ENCODE data around the gene EGFR.

DNA sequence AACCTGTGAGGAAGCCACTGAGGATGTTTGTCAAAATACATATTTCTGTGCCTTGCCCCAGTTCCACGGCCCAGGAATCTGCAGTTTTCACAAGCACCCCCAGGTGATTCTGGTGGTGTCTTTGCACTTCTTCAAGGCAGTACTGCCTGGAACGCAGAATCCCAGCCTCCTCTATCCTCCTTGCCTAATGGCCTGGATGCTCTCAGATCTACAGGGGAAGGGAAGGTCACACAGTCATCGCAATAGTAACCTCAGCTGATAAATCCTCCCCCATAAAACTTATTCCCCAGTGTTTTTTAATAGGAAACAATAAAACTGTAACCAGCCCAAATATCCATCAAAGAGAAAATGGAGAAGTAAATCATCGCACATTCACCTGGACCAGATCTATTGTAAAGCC is 78.3 kb downstream of the EGFR start:
- TF ChIP-seq, protein P1, sequence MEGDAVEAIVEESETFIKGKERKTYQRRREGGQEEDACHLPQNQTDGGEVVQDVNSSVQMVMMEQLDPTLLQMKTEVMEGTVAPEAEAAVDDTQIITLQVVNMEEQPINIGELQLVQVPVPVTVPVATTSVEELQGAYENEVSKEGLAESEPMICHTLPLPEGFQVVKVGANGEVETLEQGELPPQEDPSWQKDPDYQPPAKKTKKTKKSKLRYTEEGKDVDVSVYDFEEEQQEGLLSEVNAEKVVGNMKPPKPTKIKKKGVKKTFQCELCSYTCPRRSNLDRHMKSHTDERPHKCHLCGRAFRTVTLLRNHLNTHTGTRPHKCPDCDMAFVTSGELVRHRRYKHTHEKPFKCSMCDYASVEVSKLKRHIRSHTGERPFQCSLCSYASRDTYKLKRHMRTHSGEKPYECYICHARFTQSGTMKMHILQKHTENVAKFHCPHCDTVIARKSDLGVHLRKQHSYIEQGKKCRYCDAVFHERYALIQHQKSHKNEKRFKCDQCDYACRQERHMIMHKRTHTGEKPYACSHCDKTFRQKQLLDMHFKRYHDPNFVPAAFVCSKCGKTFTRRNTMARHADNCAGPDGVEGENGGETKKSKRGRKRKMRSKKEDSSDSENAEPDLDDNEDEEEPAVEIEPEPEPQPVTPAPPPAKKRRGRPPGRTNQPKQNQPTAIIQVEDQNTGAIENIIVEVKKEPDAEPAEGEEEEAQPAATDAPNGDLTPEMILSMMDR (IDR thresholded peaks at IDR 0.05; ENCODE audit: borderline replicate concordance, extremely low read depth, low read length, poor library complexity, severe bottlenecking): no peak
- no peak for TF ChIP-seq EZH2 (IDR thresholded peaks at IDR 0.05; ENCODE audit: borderline replicate concordance, low read depth, low read length, severe bottlenecking)
